Karpas-422 (cell line): ENCODE data around the gene DDX10. TPM values are rescaled to one million over a fixed set of nuclear protein-coding genes. Genes with fewer than 3 reads are reported as not detected.

ENCODE experiments used
- DNase-seq: peaks from one replicate; pipeline ENCODE4 v3.0.0-alpha.2; 2015
- H2AFZ ChIP-seq: fragments of 200-600 bp; sonication (generic); 2 replicates; pipeline ENCODE4 v1.6.1; 2014; ENCODE audit warnings: antibody characterized with exemption, low read length, mixed read lengths
- H3K27ac ChIP-seq: fragments of 200-600 bp; sonication (generic); 2 replicates; pipeline ENCODE4 v1.5.1; 2014; ENCODE audit warnings: mild to moderate bottlenecking, low read length, moderate library complexity
- H3K27me3 ChIP-seq: fragments of 200-600 bp; sonication (generic); 2 replicates; pipeline ENCODE4 v1.6.1; 2014; ENCODE audit warnings: low read length, mixed read lengths
- H3K36me3 ChIP-seq: fragments of 200-600 bp; sonication (generic); 2 replicates; pipeline ENCODE4 v1.6.1; 2014; ENCODE audit warnings: low read length, mixed read lengths; ENCODE audit not compliant: insufficient read depth
- H3K4me1 ChIP-seq: fragments of 200-600 bp; sonication (generic); 2 replicates; pipeline ENCODE4 v1.6.1; 2014; ENCODE audit warnings: mild to moderate bottlenecking, low read length, mixed read lengths
- H3K4me2 ChIP-seq: fragments of 200-600 bp; sonication (generic); 2 replicates; pipeline ENCODE4 v1.6.1; 2014; ENCODE audit warnings: low read length, low read depth, mild to moderate bottlenecking; ENCODE audit not compliant: poor library complexity, severe bottlenecking
- H3K4me3 ChIP-seq: fragments of 200-600 bp; sonication (generic); 2 replicates; pipeline ENCODE4 v1.5.1; 2014; ENCODE audit warnings: mild to moderate bottlenecking, antibody characterized with exemption, low read length, mixed read lengths
- H3K79me2 ChIP-seq: fragments of 200-600 bp; sonication (generic); 2 replicates; pipeline ENCODE4 v1.6.1; 2014; ENCODE audit warnings: mild to moderate bottlenecking, low read length, mixed read lengths
- H3K9ac ChIP-seq: fragments of 200-600 bp; sonication (generic); 2 replicates; pipeline ENCODE4 v1.6.0; 2014; ENCODE audit warnings: low read length
- H3K9me2 ChIP-seq: fragments of 200-600 bp; sonication (generic), shearing (Covaris generic); replicated peaks from 2 replicates; pipeline ENCODE4 v1.6.0; 2014; ENCODE audit warnings: mild to moderate bottlenecking, low read length, moderate library complexity; ENCODE audit not compliant: insufficient read depth
- H3K9me3 ChIP-seq: fragments of 300-700, 200-600 bp; sonication (generic); 2 replicates; pipeline ENCODE4 v1.6.1; 2014; ENCODE audit warnings: low read length, mixed read lengths
- H4K20me1 ChIP-seq: fragments of 200-600 bp; sonication (generic); 2 replicates; pipeline ENCODE4 v1.6.1; 2014; ENCODE audit warnings: mild to moderate bottlenecking, antibody characterized with exemption, low read length, low read depth; ENCODE audit not compliant: insufficient read depth
- total RNA-seq: library from RNA; depleted of rRNA; stranded (reverse); fragments of >200 nt; shearing (Covaris generic); gene quantifications from 2 replicates; pipeline ENCODE4 v1.2.3, GENCODE V29; 2014; ENCODE audit warnings: low replicate concordance

DDX10 gene
- total RNA-seq, 1 experiment from 2014 or later: 103 TPM

DNA sequence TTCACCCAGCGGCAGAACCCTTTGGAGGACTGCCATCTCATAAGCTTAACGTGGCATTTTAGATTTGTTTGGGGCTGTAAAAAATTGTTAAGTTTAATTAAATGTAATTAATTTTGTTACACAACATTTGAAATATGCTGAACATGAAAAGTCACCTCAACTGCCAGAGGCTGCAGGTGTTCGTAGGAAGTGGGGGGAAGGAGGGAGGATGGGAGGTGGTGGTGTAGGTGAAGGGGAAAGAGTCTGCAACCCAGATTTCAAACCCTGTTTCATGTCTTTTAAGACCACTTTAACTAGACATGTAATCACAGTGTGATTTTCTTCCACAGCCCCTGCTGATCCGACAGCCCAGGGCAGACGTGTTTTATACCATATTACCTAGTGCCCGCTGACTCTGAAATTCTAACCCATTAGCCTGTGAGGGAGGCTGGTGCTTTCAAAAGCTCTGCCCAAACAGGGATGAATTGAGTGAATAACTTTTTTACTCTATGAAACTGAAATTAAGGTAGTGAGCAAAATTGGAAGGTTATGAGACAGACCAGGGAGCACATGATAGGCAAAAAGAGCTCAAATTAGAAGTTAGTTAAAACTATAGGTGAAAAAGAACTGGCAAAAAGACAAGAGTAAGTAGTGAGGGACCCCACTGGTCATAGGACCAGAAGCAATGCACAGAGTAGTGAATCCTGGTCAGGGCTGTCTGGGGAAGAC, 279.8 kb downstream of the DDX10 start:
- Histone ChIP-seq H2AFZ (no peak overlapping the region), H3K4me2 (no peak overlapping the region), H3K36me3 (peaks cover 10% of the 10 kb centered on the region), H3K4me3 (no peak overlapping the region), H3K79me2 (no peaks in the 10 kb centered on the region), H3K27me3 (no peaks in the 10 kb centered on the region), H3K9ac (no peak overlapping the region), H3K9me2 (no peaks in the 10 kb centered on the region), H3K4me1 (no peaks in the 10 kb centered on the region), H4K20me1 (no peaks in the 10 kb centered on the region), H3K27ac (no peak overlapping the region), H3K9me3 (no peaks in the 10 kb centered on the region)
- no peak for DNase-seq

DNA sequence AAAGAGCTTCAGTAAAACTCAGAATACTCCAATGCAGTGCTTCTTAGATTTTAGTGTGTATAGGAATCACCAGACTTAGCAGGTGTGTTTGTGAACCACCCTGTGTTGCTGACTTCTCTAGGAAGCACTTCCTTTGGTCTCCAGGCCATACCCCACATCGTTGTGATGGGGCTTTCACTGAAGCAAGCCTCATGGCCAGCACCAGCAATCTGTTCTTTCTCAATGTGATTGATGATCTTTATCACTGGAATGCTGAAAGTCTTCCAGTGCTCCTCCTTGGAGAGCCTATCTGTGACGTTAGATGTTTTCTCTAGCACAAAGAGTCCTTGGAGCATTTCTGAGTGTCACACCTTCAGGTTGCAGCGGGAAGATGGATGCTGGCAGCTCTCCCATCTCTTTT, 280.5 kb downstream of the DDX10 start:
- Histone ChIP-seq H2AFZ (no peak overlapping the region), H3K9me3 (no peaks in the 10 kb centered on the region), H3K9me2 (no peaks in the 10 kb centered on the region), H4K20me1 (no peaks in the 10 kb centered on the region), H3K79me2 (no peaks in the 10 kb centered on the region), H3K27me3 (no peaks in the 10 kb centered on the region), H3K27ac (no peak overlapping the region), H3K36me3 (peaks cover 5% of the 10 kb centered on the region), H3K9ac (no peak overlapping the region), H3K4me1 (no peaks in the 10 kb centered on the region), H3K4me2 (no peak overlapping the region), H3K4me3 (no peak overlapping the region)
- no peak for DNase-seq

DNA sequence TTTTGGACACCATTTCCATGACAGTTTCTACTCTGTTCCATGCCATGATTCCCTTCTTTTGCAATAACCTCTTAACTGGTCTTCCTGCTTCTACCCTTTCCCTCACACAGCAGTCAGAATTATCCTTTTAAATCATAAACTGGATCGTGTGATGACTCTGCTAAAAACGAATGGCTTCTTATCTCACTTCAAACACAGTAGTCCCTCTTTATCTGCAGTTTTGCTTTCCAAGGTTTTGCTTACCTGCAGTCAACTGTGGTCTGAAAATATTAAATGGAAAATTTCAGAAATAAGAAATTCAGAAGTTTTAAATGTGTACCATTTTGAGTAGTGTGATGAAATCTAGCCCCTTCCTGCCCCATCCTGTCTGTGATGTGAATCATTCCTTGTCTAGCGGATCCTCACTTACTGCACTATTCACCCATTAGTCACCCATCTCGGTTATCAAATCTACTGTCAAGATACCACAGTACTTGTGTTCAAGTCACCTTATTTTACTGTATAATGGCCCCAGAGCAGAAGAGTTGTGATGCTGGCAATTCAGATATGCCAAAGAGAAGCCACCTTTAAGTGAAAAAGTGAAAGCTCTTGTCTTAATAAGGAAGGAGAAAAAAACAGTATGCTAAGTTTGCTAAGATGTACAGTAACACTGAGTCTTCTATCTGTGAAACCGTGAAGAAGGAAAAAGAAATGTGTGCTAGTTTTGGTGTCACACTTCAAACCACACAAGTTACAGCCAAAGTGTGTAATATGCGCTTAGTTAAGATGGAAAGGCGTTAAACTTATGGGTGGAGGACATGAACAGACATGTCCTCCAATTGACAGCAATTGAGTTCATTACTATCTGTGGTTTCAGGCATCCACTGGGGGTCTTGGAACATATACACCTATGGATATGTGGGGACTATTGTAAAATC, 283.0 kb downstream of the DDX10 start:
- H3K36me3 ChIP-seq: no peaks in the 10 kb centered on the region; the same call in 1 of the 2 replicates
- no peaks in the 10 kb centered on the region for H3K9me2 ChIP-seq
- no peak overlapping the region for H2AFZ ChIP-seq
- no peak for DNase-seq
- no peaks in the 10 kb centered on the region for H3K4me1 ChIP-seq
- H3K9me3 ChIP-seq: no peaks in the 10 kb centered on the region
- no peaks in the 10 kb centered on the region for H3K79me2 ChIP-seq
- H3K27me3 ChIP-seq: no peaks in the 10 kb centered on the region
- no peak overlapping the region for H3K4me2 ChIP-seq
- H3K4me3 ChIP-seq: no peak overlapping the region
- H4K20me1 ChIP-seq: no peaks in the 10 kb centered on the region
- no peak overlapping the region for H3K27ac ChIP-seq
- no peak overlapping the region for H3K9ac ChIP-seq

GRCh38 chr11:108958368-108959104, 293.7 kb downstream of the DDX10 start:
- Histone ChIP-seq H4K20me1 (no peaks in the 10 kb centered on the region), H3K9me3 (no peaks in the 10 kb centered on the region), H2AFZ (no peak overlapping the region), H3K79me2 (no peaks in the 10 kb centered on the region), H3K27ac (no peak overlapping the region), H3K9ac (no peak overlapping the region), H3K4me2 (no peak overlapping the region), H3K4me3 (no peak overlapping the region), H3K27me3 (no peaks in the 10 kb centered on the region), H3K4me1 (no peaks in the 10 kb centered on the region), H3K36me3 (no peaks in the 10 kb centered on the region), H3K9me2 (no peaks in the 10 kb centered on the region)
- no peak for DNase-seq

DNA sequence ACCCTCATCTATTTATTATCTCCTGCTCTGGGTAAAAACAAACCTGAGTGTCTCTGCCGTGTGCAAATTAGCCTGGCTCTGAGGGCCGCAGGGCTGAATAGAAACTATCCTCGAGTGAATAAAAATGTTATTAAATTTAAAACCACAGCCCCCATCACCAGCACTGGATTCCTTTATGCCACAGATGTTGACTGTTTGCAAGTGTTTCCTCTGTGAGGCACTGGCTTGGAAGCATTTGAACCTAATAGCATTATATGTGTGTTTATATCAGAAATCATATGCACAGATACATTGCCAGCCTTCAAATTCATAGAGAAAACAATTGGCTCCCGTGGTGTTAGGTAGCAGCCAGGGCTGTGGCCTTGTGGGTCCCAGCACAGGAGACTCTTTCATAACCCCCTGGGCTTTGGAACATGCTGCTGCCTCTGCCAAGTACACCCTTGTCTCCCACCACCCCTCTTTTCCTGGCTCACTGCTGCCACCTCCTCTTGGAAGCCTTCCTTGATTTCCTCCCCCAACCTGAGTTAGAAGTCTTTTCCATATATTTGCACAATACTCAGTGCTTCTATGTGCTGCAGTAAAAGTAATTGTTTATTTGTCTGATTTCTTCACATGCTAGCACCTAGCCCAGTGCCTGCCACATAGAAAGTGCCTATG, 294.4 kb downstream of the DDX10 start:
- Histone ChIP-seq H3K9ac (no peak overlapping the region), H3K9me2 (no peaks in the 10 kb centered on the region), H4K20me1 (no peaks in the 10 kb centered on the region), H3K4me3 (no peak overlapping the region), H3K9me3 (no peaks in the 10 kb centered on the region), H2AFZ (no peak overlapping the region), H3K4me1 (no peaks in the 10 kb centered on the region), H3K4me2 (no peak overlapping the region), H3K79me2 (no peaks in the 10 kb centered on the region), H3K27ac (no peak overlapping the region), H3K36me3 (no peaks in the 10 kb centered on the region), H3K27me3 (no peaks in the 10 kb centered on the region)
- no peak for DNase-seq

GRCh38 chr11:108959874-108960273, 295.0 kb downstream of the DDX10 start:
- Histone ChIP-seq H3K4me2 (no peak overlapping the region), H3K27me3 (no peaks in the 10 kb centered on the region), H3K9me2 (no peaks in the 10 kb centered on the region), H3K4me3 (no peak overlapping the region), H2AFZ (no peak overlapping the region), H3K9ac (no peak overlapping the region), H3K27ac (no peak overlapping the region), H4K20me1 (no peaks in the 10 kb centered on the region), H3K9me3 (no peaks in the 10 kb centered on the region), H3K79me2 (no peaks in the 10 kb centered on the region), H3K4me1 (no peaks in the 10 kb centered on the region), H3K36me3 (no peaks in the 10 kb centered on the region)
- DNase-seq: no peak

DNA sequence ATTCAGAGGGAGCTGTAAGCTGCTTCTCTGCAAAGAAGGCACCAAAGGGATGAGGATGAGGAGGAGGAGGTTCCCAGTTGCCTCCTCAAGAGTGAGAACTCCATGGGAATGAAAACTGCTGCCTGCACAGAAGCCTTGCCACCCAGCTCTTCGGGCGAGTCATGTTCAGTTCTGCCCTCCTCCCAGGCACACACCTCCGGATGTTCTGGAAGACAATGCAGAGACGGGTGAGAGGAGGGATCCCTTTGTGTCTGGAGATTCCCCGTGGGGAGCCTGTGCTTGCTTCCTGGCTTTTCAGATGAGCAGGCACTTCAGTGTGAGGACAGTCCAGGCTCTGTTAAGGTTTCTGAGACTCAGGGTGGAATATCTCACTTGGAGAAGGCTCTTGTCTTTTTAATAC, 295.6 kb downstream of the DDX10 start:
- Histone ChIP-seq H3K79me2 (no peaks in the 10 kb centered on the region), H2AFZ (no peak overlapping the region), H3K27ac (no peak overlapping the region), H3K4me2 (no peak overlapping the region), H3K9ac (no peak overlapping the region), H3K4me1 (no peaks in the 10 kb centered on the region), H3K9me2 (no peaks in the 10 kb centered on the region), H3K36me3 (no peaks in the 10 kb centered on the region), H3K4me3 (no peak overlapping the region), H3K9me3 (no peaks in the 10 kb centered on the region), H4K20me1 (no peaks in the 10 kb centered on the region), H3K27me3 (no peaks in the 10 kb centered on the region)
- no peak for DNase-seq
